GM12878 (cell line): ENCODE results near the gene PRKG1. TPM values are rescaled to one million over a fixed set of nuclear protein-coding genes. Genes with fewer than 3 reads are reported as not detected.
A peak's percentile ranks its signal among the peaks of the same experiment; 100 is the strongest.

Experiments
- ATAC-seq: fragments of 200-7000 bp; cut with Tn5 transposase; 3 replicates; pipeline ENCODE4 v1.9.1; 2020; ENCODE audit warnings: mild to moderate bottlenecking, moderate library complexity
- BruUV-seq: library from RNA; stranded (reverse); fragments of 400-500 nt; replicated peaks from 2 replicates; lab custom pipeline; 2021; lab: Mats Ljungman, UMichigan
- CTCF ChIA-PET: fragments of 300-600 bp; sonication (Branson Sonifier 250); formaldehyde crosslinking; extraction: SDS; loops from one replicate; lab custom pipeline; 2021; ENCODE audit warnings: inconsistent platforms; lab: Yijun Ruan, JAX
- POLR2A ChIA-PET: fragments of 350-600 bp; formaldehyde crosslinking; extraction: SDS; loops from one replicate; lab custom pipeline; 2021; ENCODE audit warnings: inconsistent platforms; lab: Charles Lee
- RAD21 ChIA-PET: fragments of 300-600 bp; sonication (Branson Sonifier 250); formaldehyde crosslinking; loops from one replicate; lab custom pipeline; 2023; ENCODE audit warnings: antibody characterized with exemption; ENCODE audit not compliant: unreplicated experiment; lab: Charles Lee
- SMC1A ChIA-PET: fragments of 300-600 bp; sonication (Branson Sonifier 250); formaldehyde crosslinking; loops from one replicate; lab custom pipeline; 2023; ENCODE audit not compliant: unreplicated experiment, uncharacterized antibody; lab: Charles Lee
- DNase-seq: peaks from one replicate; pipeline ENCODE4 v3.0.0-alpha.2; 2011; ENCODE audit warnings: low read depth, low spot score
- FAIRE-seq: peaks from 3 replicates; lab custom pipeline; 2011; peaks lifted over from hg19 to GRCh38; lab: Jason Lieb, UNC
- H2AFZ ChIP-seq: 2 replicates; pipeline ENCODE4 v1.6.0; 2011; ENCODE audit warnings: low read depth, low read length, control low read depth; ENCODE audit not compliant: control insufficient read depth
- H3K27ac ChIP-seq: 2 replicates; pipeline ENCODE4 v1.5.1; 2011; ENCODE audit warnings: control low read depth; ENCODE audit not compliant: control insufficient read depth, insufficient read depth
- H3K27me3 ChIP-seq, 2 experiments: replicated peaks in 1 of 2; 2 replicates each; pipeline versions ENCODE4 v1.6.0 to v1.6.1; 2011; ENCODE audit warnings: low read length in 1 of 2; ENCODE audit not compliant: control insufficient read depth in 2 of 2, insufficient read depth in 2 of 2
- H3K36me3 ChIP-seq, 2 experiments: 2 replicates each; pipeline ENCODE4 v1.5.1; 2011; ENCODE audit warnings: low read length in 1 of 2; ENCODE audit not compliant: control insufficient read depth in 2 of 2, insufficient read depth in 2 of 2
- H3K4me1 ChIP-seq: 2 replicates; pipeline ENCODE4 v1.6.1; 2011; ENCODE audit warnings: mild to moderate bottlenecking, low read length, moderate library complexity, mixed read lengths; ENCODE audit not compliant: control insufficient read depth, insufficient read depth
- H3K4me2 ChIP-seq: 2 replicates; pipeline ENCODE4 v1.6.0; 2011; ENCODE audit warnings: control low read depth; ENCODE audit not compliant: control insufficient read depth, insufficient read depth
- H3K4me3 ChIP-seq: fragments of 200-600 bp; sonication (generic); 2 replicates; pipeline ENCODE4 v1.5.1; 2016
- H3K79me2 ChIP-seq: 2 replicates; pipeline ENCODE4 v1.6.0; 2011; ENCODE audit warnings: low read length; ENCODE audit not compliant: control insufficient read depth, insufficient read depth
- H3K9ac ChIP-seq: 2 replicates; pipeline ENCODE4 v1.8.0; 2011; ENCODE audit warnings: low read length, control low read depth, mixed read lengths; ENCODE audit not compliant: control insufficient read depth, insufficient read depth
- H3K9me3 ChIP-seq: replicated peaks from 3 replicates; pipeline ENCODE4 v1.5.1; 2011; ENCODE audit warnings: mild to moderate bottlenecking, low read length; ENCODE audit not compliant: control insufficient read depth, insufficient read depth
- H4K20me1 ChIP-seq: 2 replicates; pipeline ENCODE4 v1.6.0; 2011; ENCODE audit not compliant: control insufficient read depth, insufficient read depth
- CTCF ChIP-seq, 3 experiments: IDR thresholded peaks in 2 of 3; conservative IDR thresholded peaks in 1 of 3; 2 replicates each; pipeline ENCODE4 v1.5.1; 2011; ENCODE audit warnings: low read depth in 3 of 3, low read length in 3 of 3, mild to moderate bottlenecking in 3 of 3, control low read depth in 2 of 3, moderate library complexity in 2 of 3, inconsistent platforms in 1 of 3, mixed read lengths in 1 of 3; ENCODE audit not compliant: control insufficient read depth in 2 of 3, insufficient read depth in 1 of 3; ENCODE audit errors: extremely low read depth in 1 of 3
- ZBTB40 ChIP-seq: fragments of 450-650 bp; IDR thresholded peaks from 2 replicates; pipeline ENCODE4 v1.6.1; 2016; ENCODE audit warnings: mild to moderate bottlenecking, moderate library complexity, borderline replicate concordance
- WGBS: methylation state at CpG from one replicate; pipeline ENCODE4 v1.1.6; 2016; ENCODE audit warnings: low lambda C conversion rate; ENCODE audit not compliant: insufficient replicate concordance, insufficient coverage; ENCODE audit errors: missing lambda C conversion rate; 5-methylcytosine and 5-hydroxymethylcytosine counted together
- in situ Hi-C: fragments of 300-500 bp; cut with MboI; formaldehyde crosslinking; loops from 9 replicates; pipeline ENCODE4 v1.14.3; 2018; ENCODE audit warnings: mixed read lengths
- intact Hi-C: fragments of 100-400 bp; cut with micrococcal nuclease; formaldehyde crosslinking; loops from one replicate; pipeline ENCODE4 v1.14.2; 2022; ENCODE audit not compliant: unreplicated experiment
- polyA plus RNA-seq, 11 experiments: library from polyadenylated mRNA; depleted of rRNA in 4 of 11; unstranded in 6 of 11; stranded (reverse) in 5 of 11; fragments of >200 nt; fragmentation: Nextera tagmentation in 4 of 11; fragmentation: Illumina TruSeq in 1 of 11; extraction: Ambion mirVana in 4 of 11; extraction: Trizol in 1 of 11; gene quantifications; 1 replicate in 1 of 11; 2 replicates in 10 of 11; pipeline versions ENCODE4 v1.2.1 to v1.2.3, GENCODE V29; 2011 to 2016; ENCODE audit warnings: inconsistent platforms in 2 of 11, missing spikeins in 2 of 11, low read depth in 1 of 11
- total RNA-seq, 4 experiments: library from RNA; depleted of rRNA in 3 of 4; stranded (reverse); fragments of >200 nt in 3 of 4; fragmentation: Illumina TruSeq in 1 of 4; extraction: Trizol in 1 of 4; gene quantifications; 2 replicates each; pipeline versions ENCODE4 v1.2.1 to v1.2.3, GENCODE V29; 2013 to 2021

The PRKG1 gene
- total and polyA plus RNA-seq, 10 of the 15 experiments (the other 5 are each of a cell fraction or from before 2014, with no cell fraction given): 0.04 to 0.05 TPM; not detected in 8

GRCh38 chr10:52313933-52314821 lies 1239.9 kb downstream of the PRKG1 start, which contains the start of gene DKK1:
TSS of gene DKK1 (plus strand) at chr10:52314281. CDS start at chr10:52314435, 154 bp downstream.
- peak; percentile 77 for ATAC-seq
- no TSS peak for BruUV-seq

More at GRCh38 chr10:52313933-52314821, 1239.9 kb downstream of the PRKG1 start, which contains the start of gene DKK1:
- ChIA-PET RAD21 (interaction anchor here (0.6 kb wide), 1 partner anchor 1307 kb away, joined by 3 read pairs; no protein-coding TSS in a partner anchor), CTCF (interaction anchor here (0.6 kb wide), 1 partner anchor 99 kb away, joined by 3 read pairs; no protein-coding TSS in a partner anchor)
- no peak for FAIRE-seq
- Histone ChIP-seq H3K79me2 (no peaks in the 10 kb centered on the region), H3K9me3 (no peaks in the 10 kb centered on the region), H3K4me2 (no peak within 1 kb of the TSS)
- intact Hi-C loops: no loop called here
- in situ Hi-C loops: loop anchor here (10.0 kb wide), 1 partner anchor 171 kb away; no protein-coding TSS in a partner anchor
- TF ChIP-seq ZBTB40: no peak
- peak; percentile 42 to 60 (median 56) for TF ChIP-seq CTCF (IDR thresholded peaks at IDR 0.05 in 2 of 3, conservative IDR thresholded peaks at IDR 0.05 in 1 of 3; ENCODE audit: control insufficient read depth in 2 of 3, extremely low read depth in 1 of 3, insufficient read depth in 1 of 3, low read depth in 3 of 3, low read length in 3 of 3)
- TF ChIP-seq, all 136 proteins: peak for 1
- Histone ChIP-seq H2AFZ (no peak within 1 kb of the TSS; the same call in 1 of the 2 replicates), H3K4me3 (no peak within 1 kb of the TSS), H3K9ac (no peak within 1 kb of the TSS), H3K27ac (no peak within 1 kb of the TSS), H3K27me3 (peaks cover 7 to 8% of the 10 kb centered on the region in 2 experiments), H4K20me1 (no peaks in the 10 kb centered on the region), H3K4me1 (no peaks in the 10 kb centered on the region), H3K36me3 (no peaks in the 10 kb centered on the region)
- 17% methylated on average over 50 of the region's 55 CpGs for WGBS
- POLR2A ChIA-PET: no interaction called here
- DNase-seq: no peak
- SMC1A ChIA-PET: no interaction called here
